BJ (cell line): Measurements from ENCODE around the gene RETREG3. TPM values are rescaled to one million over a fixed set of nuclear protein-coding genes. Genes with fewer than 3 reads are reported as not detected.
A peak's percentile ranks its signal among the peaks of the same experiment; 100 is the strongest.
"Not testable (repeated sequence)": the region's sequence is repeated elsewhere in the genome, so short reads cannot be mapped to it uniquely, and the experiment has no call there.

Experiments
- CTCF ChIA-PET: fragments of 350-600 bp; formaldehyde crosslinking; extraction: SDS; loops from one replicate; lab custom pipeline; 2021; ENCODE audit warnings: antibody characterized with exemption, inconsistent platforms; lab: Yijun Ruan, JAX
- POLR2A ChIA-PET: fragments of 300-600 bp; sonication (Branson Sonifier 250); formaldehyde crosslinking; extraction: SDS; loops from one replicate; lab custom pipeline; 2021; ENCODE audit warnings: antibody characterized with exemption; lab: Charles Lee
- DNase-seq: peaks from one replicate; pipeline ENCODE4 v3.0.0-alpha.2; 2011; ENCODE audit warnings: low read depth
- H3K27me3 ChIP-seq: 2 replicates; pipeline ENCODE4 v1.6.0; 2011; ENCODE audit warnings: low read length; ENCODE audit not compliant: control insufficient read depth, insufficient read depth
- H3K36me3 ChIP-seq: 2 replicates; pipeline ENCODE4 v1.5.1; 2011; ENCODE audit warnings: low read length; ENCODE audit not compliant: control insufficient read depth, insufficient read depth
- H3K4me3 ChIP-seq: 2 replicates; pipeline ENCODE4 v1.5.1; 2011; ENCODE audit warnings: low read depth, mild to moderate bottlenecking, control low read depth, low read length
- CTCF ChIP-seq: IDR thresholded peaks from 2 replicates; pipeline ENCODE4 v1.5.1; 2011; ENCODE audit warnings: low read depth, mild to moderate bottlenecking, control low read depth, inconsistent platforms, low read length, moderate library complexity; ENCODE audit not compliant: insufficient read depth
- polyA plus RNA-seq: library from polyadenylated mRNA; depleted of rRNA; stranded (reverse); fragments of >200 nt; gene quantifications from 2 replicates; pipeline ENCODE4 v1.2.3, GENCODE V29; 2011

RETREG3 gene
- polyA plus RNA-seq, 1 experiment, result 54.4 TPM

GRCh38 chr17:42560246-42560645, 48.9 kb downstream of the RETREG3 start:
- CTCF ChIA-PET, result interaction anchor here (1.1 to 1.2 kb wide), 2 partner anchors 12 to 24 kb away, joined by 3 to 4 read pairs; no protein-coding TSS in a partner anchor
- Histone ChIP-seq H3K36me3 (peaks cover 13% of the 10 kb centered on the region), H3K4me3 (no peak overlapping the region), H3K27me3 (no peaks in the 10 kb centered on the region)
- no peak for TF ChIP-seq CTCF
- POLR2A ChIA-PET, result no interaction called here
- DNase-seq, result no peak

- POLR2A ChIA-PET, result no interaction called here
- CTCF ChIA-PET, result interaction anchor here (0.7 to 1.6 kb wide), 5 partner anchors 11 to 205 kb away, joined by 3 to 4 read pairs (median 3); no protein-coding TSS in a partner anchor
- no peak for TF ChIP-seq CTCF
- Histone ChIP-seq H3K36me3 (peaks cover 3% of the 10 kb centered on the region), H3K4me3 (no peak overlapping the region), H3K27me3 (no peaks in the 10 kb centered on the region)
- no peak for DNase-seq
These were observed 50.1 kb downstream of the RETREG3 start for GRCh38 chr17:42559075-42559474.

- H3K36me3 ChIP-seq, H3K4me3 ChIP-seq, DNase-seq, H3K27me3 ChIP-seq, CTCF ChIA-PET, POLR2A ChIA-PET: not testable (repeated sequence)
These were observed 53.1 kb downstream of the RETREG3 start for GRCh38 chr17:42555961-42556617.

- ChIA-PET CTCF (interaction anchor here (0.6 to 1.8 kb wide), 5 partner anchors 12 to 592 kb away, joined by 3 to 4 read pairs (median 4); partner anchors contain the start of gene MLX), POLR2A (no interaction called here)
- H3K4me3 ChIP-seq, result peak overlapping the region; percentile 95
These were observed 54.0 kb downstream of the RETREG3 start for GRCh38 chr17:42555122-42555622.

GRCh38 chr17:42554250-42555121, 54.7 kb downstream of the RETREG3 start:
- CTCF ChIA-PET, result interaction anchor here (0.6 to 1.8 kb wide), 7 partner anchors 13 to 591 kb away, joined by 3 to 4 read pairs (median 4); partner anchors contain the start of gene MLX
- no peak for TF ChIP-seq CTCF
- peak overlapping the region; percentile 95 for H3K4me3 ChIP-seq
- DNase-seq, result no peak
- no peaks in the 10 kb centered on the region for H3K27me3 ChIP-seq
- no peaks in the 10 kb centered on the region; the same call in 1 of the 2 replicates for H3K36me3 ChIP-seq
- POLR2A ChIA-PET, result interaction anchor here (0.5 kb wide), 1 partner anchor 25 kb away, joined by 5 read pairs; no protein-coding TSS in a partner anchor

More at GRCh38 chr17:42555122-42555622, 54.0 kb downstream of the RETREG3 start:
- no peak for TF ChIP-seq CTCF
- H3K36me3 ChIP-seq, result no peaks in the 10 kb centered on the region; the same call in 1 of the 2 replicates
- H3K27me3 ChIP-seq, result no peaks in the 10 kb centered on the region
- DNase-seq, result no peak
